ENCODE results near the gene SCYL2.

- TF ChIP-seq CTCF (IDR thresholded peaks at IDR 0.05; ENCODE audit: low read depth, low read length, poor library complexity, severe bottlenecking) (no peak), EZH2phosphoT487 (IDR thresholded peaks at IDR 0.05; ENCODE audit: borderline replicate concordance, low read length) (no peak)
Observed at GRCh38 chr12:100279607-100280244, 12.7 kb downstream of the SCYL2 start.

All from DOHH2 (cell line).